ENCODE results near the gene LAMTOR4.

The LAMTOR4 gene

DNA sequence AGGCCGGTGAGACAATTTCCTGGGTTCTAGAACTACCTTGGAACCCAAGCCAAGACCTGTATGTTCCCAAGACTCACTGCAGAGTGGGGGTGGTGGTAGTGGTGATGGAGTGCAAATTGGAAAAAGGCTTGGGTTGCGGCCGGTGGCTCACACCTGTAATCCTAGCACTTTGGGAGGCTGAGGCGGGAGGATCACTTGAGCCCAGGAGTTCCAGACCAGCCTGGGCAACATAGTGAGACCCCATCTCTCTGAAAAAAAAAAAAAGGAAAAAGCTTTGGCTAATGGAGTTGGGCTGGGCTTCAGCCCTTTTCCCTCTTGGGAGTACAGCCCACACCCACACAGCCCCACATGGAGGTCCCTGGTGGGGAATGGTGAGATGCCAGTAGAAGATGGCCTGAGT is 43.2 kb upstream of the LAMTOR4 start:
- no peak for DNase-seq (ENCODE audit: low read depth)
- TF ChIP-seq, protein P1, sequence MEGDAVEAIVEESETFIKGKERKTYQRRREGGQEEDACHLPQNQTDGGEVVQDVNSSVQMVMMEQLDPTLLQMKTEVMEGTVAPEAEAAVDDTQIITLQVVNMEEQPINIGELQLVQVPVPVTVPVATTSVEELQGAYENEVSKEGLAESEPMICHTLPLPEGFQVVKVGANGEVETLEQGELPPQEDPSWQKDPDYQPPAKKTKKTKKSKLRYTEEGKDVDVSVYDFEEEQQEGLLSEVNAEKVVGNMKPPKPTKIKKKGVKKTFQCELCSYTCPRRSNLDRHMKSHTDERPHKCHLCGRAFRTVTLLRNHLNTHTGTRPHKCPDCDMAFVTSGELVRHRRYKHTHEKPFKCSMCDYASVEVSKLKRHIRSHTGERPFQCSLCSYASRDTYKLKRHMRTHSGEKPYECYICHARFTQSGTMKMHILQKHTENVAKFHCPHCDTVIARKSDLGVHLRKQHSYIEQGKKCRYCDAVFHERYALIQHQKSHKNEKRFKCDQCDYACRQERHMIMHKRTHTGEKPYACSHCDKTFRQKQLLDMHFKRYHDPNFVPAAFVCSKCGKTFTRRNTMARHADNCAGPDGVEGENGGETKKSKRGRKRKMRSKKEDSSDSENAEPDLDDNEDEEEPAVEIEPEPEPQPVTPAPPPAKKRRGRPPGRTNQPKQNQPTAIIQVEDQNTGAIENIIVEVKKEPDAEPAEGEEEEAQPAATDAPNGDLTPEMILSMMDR (IDR thresholded peaks at IDR 0.05; ENCODE audit: control insufficient read depth, extremely low read depth, insufficient read depth) = no peak
- H3K4me3 ChIP-seq (ENCODE audit: low read depth, low read length) = no peak overlapping the region

GRCh38 chr7:100106633-100107032 is 42.1 kb upstream of the LAMTOR4 start:
- no peak overlapping the region for H3K4me3 ChIP-seq (ENCODE audit: low read depth, low read length)
- TF ChIP-seq, protein P1 (IDR thresholded peaks at IDR 0.05; ENCODE audit: control insufficient read depth, extremely low read depth, insufficient read depth) = no peak
- no peak for DNase-seq (ENCODE audit: low read depth)

GRCh38 chr7:100107125-100107737 is 41.5 kb upstream of the LAMTOR4 start:
- TF ChIP-seq, protein P1 (IDR thresholded peaks at IDR 0.05; ENCODE audit: control insufficient read depth, extremely low read depth, insufficient read depth) = no peak
- DNase-seq (ENCODE audit: low read depth) = no peak

GRCh38 chr7:100107890-100108289 is 40.8 kb upstream of the LAMTOR4 start:
- TF ChIP-seq, protein P1 (IDR thresholded peaks at IDR 0.05; ENCODE audit: control insufficient read depth, extremely low read depth, insufficient read depth) = no peak
- DNase-seq (ENCODE audit: low read depth) = no peak
- no peak overlapping the region for H3K4me3 ChIP-seq (ENCODE audit: low read depth, low read length)

More at GRCh38 chr7:100107125-100107737, 41.5 kb upstream of the LAMTOR4 start:
- H3K4me3 ChIP-seq (ENCODE audit: low read depth, low read length) = no peak overlapping the region

DNA sequence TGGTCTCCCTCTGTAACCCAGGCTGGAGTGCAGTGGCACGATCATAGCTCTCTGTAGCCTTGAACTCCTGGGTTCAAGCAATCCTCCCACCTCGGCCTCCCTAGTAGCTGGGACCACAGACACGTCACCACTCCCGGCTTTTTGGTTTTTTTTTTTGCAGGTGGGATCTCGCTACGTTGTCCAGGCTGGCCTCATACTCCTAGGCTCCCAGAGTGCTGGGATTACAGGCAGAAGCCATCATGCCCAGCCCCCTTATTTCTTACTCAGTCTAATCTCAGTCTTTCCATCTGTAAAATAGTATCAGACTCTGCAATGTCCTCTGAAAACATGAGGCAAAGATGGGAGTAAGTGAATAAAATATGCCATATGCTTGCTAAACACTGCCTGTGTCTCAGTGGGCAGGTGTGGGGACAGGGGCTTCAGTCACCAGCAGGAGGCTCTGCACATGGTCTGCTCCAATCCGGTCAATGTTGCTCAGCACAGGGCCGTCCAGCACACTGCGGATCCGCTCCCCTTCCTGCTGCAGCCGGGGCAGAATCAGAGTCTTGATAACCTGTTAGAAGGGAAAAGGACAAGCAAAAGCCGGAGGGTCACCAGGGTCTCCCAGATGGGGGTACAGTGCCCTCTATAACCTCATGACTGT is 39.1 kb upstream of the LAMTOR4 start:
- TF ChIP-seq, protein P1 (IDR thresholded peaks at IDR 0.05; ENCODE audit: control insufficient read depth, extremely low read depth, insufficient read depth) = no peak
- no peak for DNase-seq (ENCODE audit: low read depth)
- H3K4me3 ChIP-seq (ENCODE audit: low read depth, low read length) = no peak overlapping the region

- no peak for DNase-seq (ENCODE audit: low read depth)
- no peak overlapping the region for H3K4me3 ChIP-seq (ENCODE audit: low read depth, low read length)
- TF ChIP-seq, protein P1 (IDR thresholded peaks at IDR 0.05; ENCODE audit: control insufficient read depth, extremely low read depth, insufficient read depth) = no peak
Observed at GRCh38 chr7:100111156-100111555, 37.6 kb upstream of the LAMTOR4 start.

GRCh38 chr7:100111914-100112313 is 36.8 kb upstream of the LAMTOR4 start:
- DNase-seq (ENCODE audit: low read depth) = no peak
- no peak overlapping the region for H3K4me3 ChIP-seq (ENCODE audit: low read depth, low read length)
- TF ChIP-seq, protein P1 (IDR thresholded peaks at IDR 0.05; ENCODE audit: control insufficient read depth, extremely low read depth, insufficient read depth) = no peak
